Effector memory CD8-positive, alpha-beta T cell (primary cell): ENCODE data around the gene GPR27.
A peak's percentile ranks its signal among the peaks of the same experiment; 100 is the strongest.

ENCODE experiments used
- ATAC-seq: fragments of 150-1000 bp; cut with Tn5 transposase; replicated peaks from 2 replicates; pipeline ENCODE4 v1.10.0; 2021; ENCODE audit warnings: mild to moderate bottlenecking, moderate library complexity
- DNase-seq, 3 experiments: peaks; one replicate each; pipeline ENCODE4 v3.0.0; 2021
- H3K27ac Mint-ChIP-seq, 2 donors: one replicate each; pipeline ENCODE4 v1.8.0; 2022; ENCODE audit warnings: mild to moderate bottlenecking in 2 of 2, mixed read lengths in 2 of 2, moderate library complexity in 2 of 2
- H3K27me3 Mint-ChIP-seq, 2 donors: one replicate each; pipeline ENCODE4 v1.8.0; 2022; ENCODE audit warnings: mixed read lengths in 2 of 2
- H3K36me3 Mint-ChIP-seq: one replicate; pipeline ENCODE4 v1.8.0; 2022; ENCODE audit warnings: mild to moderate bottlenecking, moderate library complexity, mixed read lengths; ENCODE audit not compliant: insufficient read depth
- H3K4me1 Mint-ChIP-seq, 2 donors: one replicate each; pipeline ENCODE4 v1.8.0; 2022; ENCODE audit warnings: low read depth in 2 of 2, mixed read lengths in 2 of 2
- H3K4me3 Mint-ChIP-seq, 2 donors: one replicate each; pipeline ENCODE4 v1.8.0; 2022; ENCODE audit warnings: mild to moderate bottlenecking in 2 of 2, mixed read lengths in 2 of 2, moderate library complexity in 2 of 2
- H3K9me3 Mint-ChIP-seq, 2 donors: one replicate each; pipeline ENCODE4 v1.8.0; 2022; ENCODE audit warnings: mixed read lengths in 2 of 2

Gene GPR27

DNA sequence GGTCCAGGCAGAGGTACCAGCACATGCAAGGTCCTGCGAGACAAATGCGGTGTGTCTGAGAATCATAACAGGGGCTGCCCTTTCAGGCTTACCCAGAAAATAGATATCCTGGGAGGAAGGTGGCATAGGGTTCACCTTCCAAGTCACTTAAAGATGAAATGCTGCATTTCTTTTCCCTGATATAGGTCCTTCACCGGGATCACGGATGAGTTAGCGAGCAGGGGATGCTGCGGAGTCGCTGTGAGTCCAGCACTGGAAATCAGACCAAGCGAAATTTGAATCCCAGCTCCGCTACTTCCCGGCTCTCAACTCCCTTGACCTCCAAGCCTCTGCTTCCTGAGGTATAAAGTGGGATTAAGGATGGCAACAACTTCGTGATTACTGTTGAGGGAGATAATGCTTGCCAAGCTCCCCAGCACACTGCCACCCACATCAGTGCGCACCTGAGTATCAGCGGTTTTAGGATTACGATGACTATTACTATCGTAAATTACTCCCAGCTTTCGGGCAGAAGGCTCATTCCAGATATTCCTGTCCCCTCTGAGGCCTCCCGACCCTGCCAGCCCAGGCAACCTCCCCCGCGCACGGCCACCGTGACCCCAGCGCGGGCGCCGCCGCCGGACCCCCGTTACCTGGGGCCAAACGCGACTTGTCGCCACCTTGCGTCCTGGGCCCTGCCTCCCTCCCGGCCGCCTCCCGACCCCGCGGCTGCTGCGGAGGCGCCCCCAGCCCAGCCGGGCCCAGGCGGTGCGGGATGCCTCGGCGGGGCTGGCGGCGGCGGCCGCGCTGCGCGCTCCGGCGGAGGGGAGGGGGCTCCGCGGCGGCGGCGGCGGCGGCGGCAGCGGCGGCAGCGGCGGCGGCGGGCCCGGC is 589 bp upstream of the GPR27 start:
- H3K4me3 Mint-ChIP-seq: peak overlapping the region; percentile 66 to 75
- H3K4me1 Mint-ChIP-seq: no peaks in the 10 kb centered on the region
- no peaks in the 10 kb centered on the region for H3K36me3 Mint-ChIP-seq
- ATAC-seq (peak; percentile 31), DNase-seq (no peak)
- H3K27me3 Mint-ChIP-seq: peaks cover 48 to 63% of the 10 kb centered on the region in 2 donors
- H3K9me3 Mint-ChIP-seq: no peaks in the 10 kb centered on the region
- no peak overlapping the region for H3K27ac Mint-ChIP-seq

DNA sequence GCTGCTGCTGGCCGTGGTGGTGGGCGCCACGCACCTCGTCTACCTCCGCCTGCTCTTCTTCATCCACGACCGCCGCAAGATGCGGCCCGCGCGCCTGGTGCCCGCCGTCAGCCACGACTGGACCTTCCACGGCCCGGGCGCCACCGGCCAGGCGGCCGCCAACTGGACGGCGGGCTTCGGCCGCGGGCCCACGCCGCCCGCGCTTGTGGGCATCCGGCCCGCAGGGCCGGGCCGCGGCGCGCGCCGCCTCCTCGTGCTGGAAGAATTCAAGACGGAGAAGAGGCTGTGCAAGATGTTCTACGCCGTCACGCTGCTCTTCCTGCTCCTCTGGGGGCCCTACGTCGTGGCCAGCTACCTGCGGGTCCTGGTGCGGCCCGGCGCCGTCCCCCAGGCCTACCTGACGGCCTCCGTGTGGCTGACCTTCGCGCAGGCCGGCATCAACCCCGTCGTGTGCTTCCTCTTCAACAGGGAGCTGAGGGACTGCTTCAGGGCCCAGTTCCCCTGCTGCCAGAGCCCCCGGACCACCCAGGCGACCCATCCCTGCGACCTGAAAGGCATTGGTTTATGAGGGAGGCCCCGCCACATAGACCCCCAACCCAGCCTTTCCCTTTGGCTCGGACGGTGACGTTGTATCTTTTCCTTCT is 1.1 kb downstream of the GPR27 start:
- no peaks in the 10 kb centered on the region for H3K9me3 Mint-ChIP-seq
- H3K4me3 Mint-ChIP-seq: peak overlapping the region; percentile 79 to 83
- peaks cover 48 to 53% of the 10 kb centered on the region in 2 donors for H3K27me3 Mint-ChIP-seq
- no peaks in the 10 kb centered on the region for H3K36me3 Mint-ChIP-seq
- no peak overlapping the region for H3K27ac Mint-ChIP-seq
- no peaks in the 10 kb centered on the region for H3K4me1 Mint-ChIP-seq
- DNase-seq (no peak), ATAC-seq (no peak)

DNA sequence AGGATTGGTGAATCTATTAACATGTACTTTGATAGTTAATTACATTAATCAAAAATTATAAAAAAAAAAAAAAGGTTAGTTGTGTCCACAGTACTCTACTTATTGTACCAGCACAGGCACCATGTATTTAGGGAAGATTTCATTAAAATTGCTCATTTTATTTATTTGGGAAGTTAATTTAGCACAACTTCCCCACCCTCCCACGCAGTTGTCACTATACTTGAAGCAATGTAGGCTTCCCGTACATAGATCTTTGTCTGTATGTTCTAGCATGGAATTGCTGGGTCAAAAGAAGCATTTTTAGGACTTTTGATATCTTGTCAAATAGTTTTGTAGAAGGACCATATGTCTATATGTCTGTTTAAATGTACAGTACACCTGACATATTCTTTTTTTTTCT is 4.4 kb downstream of the GPR27 start:
- Mint-ChIP-seq H3K9me3 (no peaks in the 10 kb centered on the region), H3K27ac (no peak overlapping the region), H3K4me3 (no peak overlapping the region), H3K27me3 (peaks cover 52 to 53% of the 10 kb centered on the region in 2 donors), H3K4me1 (no peaks in the 10 kb centered on the region), H3K36me3 (no peaks in the 10 kb centered on the region)
- no peak for ATAC-seq
- no peak for DNase-seq

DNA sequence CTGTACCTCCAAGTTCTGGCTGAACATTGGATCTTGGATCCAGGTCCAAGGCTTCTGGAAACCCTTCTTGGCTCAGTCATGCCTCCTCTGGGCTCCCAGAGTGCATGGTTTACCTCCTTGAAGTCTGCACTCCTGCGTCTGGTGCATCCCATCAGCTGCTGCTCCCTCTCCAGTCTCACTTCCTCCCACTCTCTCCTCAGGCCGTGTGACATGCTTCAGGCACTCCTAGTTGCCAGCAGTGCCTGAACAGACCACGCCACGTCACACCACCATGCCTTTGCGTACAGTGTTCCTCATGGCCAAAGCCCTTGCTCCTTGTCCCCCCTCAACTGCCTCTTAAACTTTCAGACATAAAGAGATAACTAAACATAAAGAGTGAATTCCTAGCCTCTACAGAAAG is 5.7 kb downstream of the GPR27 start:
- Mint-ChIP-seq H3K27me3 (peaks cover 53 to 59% of the 10 kb centered on the region in 2 donors), H3K9me3 (no peaks in the 10 kb centered on the region), H3K36me3 (no peaks in the 10 kb centered on the region), H3K4me3 (no peak overlapping the region), H3K27ac (no peak overlapping the region), H3K4me1 (no peaks in the 10 kb centered on the region)
- no peak for DNase-seq
- no peak for ATAC-seq

DNA sequence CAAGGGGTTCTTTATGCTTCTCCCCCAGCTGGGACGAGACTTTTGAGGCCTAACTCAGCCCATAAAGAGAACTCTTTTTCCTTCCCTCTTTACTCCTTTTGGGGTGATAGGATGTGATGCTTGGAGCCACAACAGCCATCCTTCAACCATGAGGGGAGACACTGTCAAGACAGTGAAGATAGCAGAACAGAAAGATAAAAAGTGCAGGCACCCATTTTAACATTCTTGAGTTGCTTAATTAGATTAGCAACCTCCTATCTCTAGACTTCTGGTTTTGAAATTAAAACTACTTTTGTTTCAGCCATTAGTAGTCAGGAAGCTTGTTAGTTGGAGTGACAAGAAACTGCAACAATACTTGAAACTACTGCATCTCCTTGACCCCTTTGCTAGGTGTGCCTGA is 6.5 kb downstream of the GPR27 start:
- Mint-ChIP-seq H3K4me1 (no peaks in the 10 kb centered on the region), H3K27ac (no peak overlapping the region), H3K9me3 (no peaks in the 10 kb centered on the region), H3K4me3 (no peak overlapping the region), H3K27me3 (peaks cover 49 to 55% of the 10 kb centered on the region in 2 donors), H3K36me3 (no peaks in the 10 kb centered on the region)
- ATAC-seq (no peak), DNase-seq (no peak)

DNA sequence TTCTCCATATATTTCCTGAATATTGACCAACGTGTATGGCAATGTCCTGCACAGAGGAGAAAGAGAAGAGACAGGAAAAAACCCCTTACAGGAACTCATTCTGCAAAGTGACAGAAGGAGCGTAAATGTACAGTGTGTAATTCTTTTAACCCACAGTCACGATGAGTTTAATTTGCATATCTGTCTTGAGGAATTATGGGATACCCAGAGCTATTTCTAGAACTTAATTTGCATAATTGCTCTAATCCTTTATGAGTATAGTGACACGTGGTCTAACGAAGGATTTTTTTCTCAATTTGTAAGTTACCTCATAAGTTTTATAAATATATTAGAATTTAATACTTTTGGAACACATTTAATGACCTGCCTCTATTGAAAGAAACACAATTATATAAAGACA is 9.8 kb downstream of the GPR27 start:
- no peaks in the 10 kb centered on the region for H3K36me3 Mint-ChIP-seq
- H3K27ac Mint-ChIP-seq: no peak overlapping the region
- peaks cover 20 to 35% of the 10 kb centered on the region in 2 donors for H3K27me3 Mint-ChIP-seq
- DNase-seq: no peak
- ATAC-seq: no peak
- H3K9me3 Mint-ChIP-seq: no peaks in the 10 kb centered on the region
- no peak overlapping the region for H3K4me3 Mint-ChIP-seq
- H3K4me1 Mint-ChIP-seq: no peaks in the 10 kb centered on the region

DNA sequence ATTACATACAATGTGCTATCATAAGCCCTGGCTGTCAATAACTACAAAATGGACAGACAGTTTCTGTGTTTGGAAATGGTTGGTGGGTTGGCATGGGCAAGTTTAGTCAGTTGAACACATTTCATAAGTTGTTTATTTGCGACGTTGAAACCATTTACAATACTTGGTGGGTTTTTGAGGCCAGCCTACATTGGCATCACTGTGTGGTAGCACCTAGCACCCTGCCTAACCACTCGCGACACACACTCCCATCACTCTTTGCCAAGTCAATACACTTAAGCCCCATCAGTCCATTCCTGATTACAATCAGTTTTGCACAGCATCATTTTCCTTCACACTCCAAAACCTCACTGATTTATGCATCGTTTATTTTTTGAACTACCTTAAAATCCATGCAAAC is 17.5 kb downstream of the GPR27 start:
- ATAC-seq (peak; percentile 81), DNase-seq (no peak)
- Mint-ChIP-seq H3K9me3 (no peaks in the 10 kb centered on the region), H3K4me1 (no peaks in the 10 kb centered on the region), H3K27ac (no peak overlapping the region), H3K27me3 (peaks cover 20 to 44% of the 10 kb centered on the region in 2 donors), H3K4me3 (no peak overlapping the region), H3K36me3 (peaks cover 3% of the 10 kb centered on the region)

DNA sequence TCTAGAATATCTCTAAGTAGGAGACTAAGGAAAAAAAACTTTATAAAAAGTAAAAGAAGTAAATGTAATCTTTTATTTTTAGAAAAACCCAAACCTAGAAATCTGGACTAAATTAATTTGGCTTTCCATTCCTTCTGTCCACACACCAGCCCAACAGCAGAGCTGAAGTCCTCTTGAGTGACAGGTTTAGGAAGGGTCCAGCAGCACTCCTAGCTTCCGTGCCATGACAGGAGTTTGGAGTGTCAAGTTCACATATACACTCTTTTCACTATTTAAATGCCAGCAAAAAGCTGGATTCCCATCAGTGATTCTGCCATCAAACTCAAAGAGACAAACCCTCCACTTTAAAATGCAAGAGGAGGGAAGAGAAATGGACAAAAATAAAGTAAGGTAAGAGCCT is 18.2 kb downstream of the GPR27 start:
- no peak overlapping the region for H3K4me3 Mint-ChIP-seq
- peaks cover 3% of the 10 kb centered on the region for H3K36me3 Mint-ChIP-seq

DNA sequence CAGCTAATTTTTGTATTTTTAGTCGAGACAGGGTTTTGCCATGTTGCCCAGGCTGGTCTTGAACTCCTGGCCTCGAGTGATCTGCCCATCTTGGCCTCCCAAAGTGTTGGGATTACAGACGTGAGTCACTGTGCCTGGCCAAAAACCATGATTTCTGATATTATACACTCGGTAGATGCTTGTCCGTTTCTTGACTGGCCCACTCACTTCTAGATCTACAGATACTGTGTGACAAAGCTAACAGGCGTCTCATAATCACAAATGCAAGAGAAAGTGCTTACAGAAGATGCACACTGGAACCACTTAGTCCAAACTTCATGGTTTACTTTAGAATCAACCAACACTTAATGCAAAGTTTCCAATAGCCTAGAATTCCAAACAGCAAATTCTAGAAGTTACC is 22.9 kb downstream of the GPR27 start:
- peaks cover 26 to 68% of the 10 kb centered on the region in 2 donors for H3K27me3 Mint-ChIP-seq
- peaks cover 7% of the 10 kb centered on the region for H3K36me3 Mint-ChIP-seq
- H3K4me3 Mint-ChIP-seq: no peak overlapping the region
- H3K9me3 Mint-ChIP-seq: no peaks in the 10 kb centered on the region
- ATAC-seq (no peak), DNase-seq (no peak)
- H3K27ac Mint-ChIP-seq: peak overlapping the region in 1 of 2 donors; percentile 41
- peaks cover 10% of the 10 kb centered on the region in 2 donors for H3K4me1 Mint-ChIP-seq

More for the DNA sequence above, 18.2 kb downstream of the GPR27 start:
- H3K27me3 Mint-ChIP-seq: peaks cover 28 to 51% of the 10 kb centered on the region in 2 donors
- H3K4me1 Mint-ChIP-seq: no peaks in the 10 kb centered on the region
- no peaks in the 10 kb centered on the region for H3K9me3 Mint-ChIP-seq
- no peak for DNase-seq
- ATAC-seq: no peak
- no peak overlapping the region for H3K27ac Mint-ChIP-seq

DNA sequence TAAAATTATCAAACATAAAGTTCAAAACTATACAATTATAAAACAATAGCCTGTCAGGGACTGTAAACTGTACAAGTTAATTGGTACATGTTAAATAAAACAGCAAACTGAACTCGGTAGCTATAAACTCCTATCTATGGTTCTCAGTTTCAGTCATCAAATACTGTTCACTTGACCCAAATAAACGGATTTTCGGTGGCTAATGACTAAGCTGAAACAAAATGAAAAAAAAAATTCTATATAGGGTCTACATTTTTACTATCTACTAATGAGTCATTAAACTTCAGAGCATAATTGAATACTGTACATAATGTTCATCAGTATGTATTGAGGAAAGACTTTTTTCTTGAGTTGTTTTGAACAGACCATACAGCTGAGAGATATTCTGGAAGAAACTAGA is 24.7 kb downstream of the GPR27 start:
- peaks cover 42 to 72% of the 10 kb centered on the region in 2 donors for H3K27me3 Mint-ChIP-seq
- no peak for ATAC-seq
- no peak overlapping the region for H3K27ac Mint-ChIP-seq
- peaks cover 10% of the 10 kb centered on the region in 2 donors for H3K4me1 Mint-ChIP-seq
- no peak overlapping the region for H3K4me3 Mint-ChIP-seq
- peaks cover 5% of the 10 kb centered on the region for H3K36me3 Mint-ChIP-seq
- no peaks in the 10 kb centered on the region for H3K9me3 Mint-ChIP-seq
- DNase-seq: no peak

DNA sequence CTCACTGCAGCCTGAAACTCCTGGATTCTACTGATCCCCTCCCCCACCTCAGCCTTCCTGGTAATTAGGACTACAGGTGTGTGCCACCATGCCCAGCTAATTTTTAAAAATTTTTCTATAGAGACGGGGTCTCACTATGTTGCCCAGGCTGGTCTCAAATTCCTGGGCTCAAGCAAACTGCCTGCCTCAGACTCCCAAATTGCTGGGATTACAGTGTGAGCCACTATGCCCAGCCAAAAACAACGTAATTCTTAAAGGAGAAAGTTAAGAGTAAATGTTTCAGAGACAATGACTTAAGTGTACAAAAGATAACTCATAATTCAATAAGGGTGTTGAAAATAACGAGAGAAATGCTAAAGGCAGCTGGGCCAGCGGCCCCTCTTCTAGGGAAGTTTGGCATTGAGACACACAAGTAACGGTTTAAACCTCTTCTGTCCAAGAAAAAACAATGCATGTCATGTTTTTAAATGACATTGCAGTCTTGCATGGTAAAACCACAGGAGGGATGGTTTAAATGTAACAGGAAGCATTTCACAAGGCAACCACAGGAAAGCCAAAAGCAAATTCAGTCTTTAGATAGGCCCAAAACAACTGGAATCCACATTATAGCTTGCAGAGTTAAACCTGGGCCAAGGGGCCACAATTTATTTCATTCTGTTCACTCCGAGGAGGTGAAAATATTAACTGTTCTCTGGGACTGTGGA is 26.2 kb downstream of the GPR27 start:
- peaks cover 48 to 68% of the 10 kb centered on the region in 2 donors for H3K27me3 Mint-ChIP-seq
- H3K27ac Mint-ChIP-seq: no peak overlapping the region
- peak overlapping the region in 1 of 2 donors; percentile 44 for H3K4me3 Mint-ChIP-seq
- peaks cover 10 to 13% of the 10 kb centered on the region in 2 donors for H3K4me1 Mint-ChIP-seq
- H3K9me3 Mint-ChIP-seq: no peaks in the 10 kb centered on the region
- DNase-seq: no peak
- peak; percentile 58 for ATAC-seq
- peaks cover 3% of the 10 kb centered on the region for H3K36me3 Mint-ChIP-seq

DNA sequence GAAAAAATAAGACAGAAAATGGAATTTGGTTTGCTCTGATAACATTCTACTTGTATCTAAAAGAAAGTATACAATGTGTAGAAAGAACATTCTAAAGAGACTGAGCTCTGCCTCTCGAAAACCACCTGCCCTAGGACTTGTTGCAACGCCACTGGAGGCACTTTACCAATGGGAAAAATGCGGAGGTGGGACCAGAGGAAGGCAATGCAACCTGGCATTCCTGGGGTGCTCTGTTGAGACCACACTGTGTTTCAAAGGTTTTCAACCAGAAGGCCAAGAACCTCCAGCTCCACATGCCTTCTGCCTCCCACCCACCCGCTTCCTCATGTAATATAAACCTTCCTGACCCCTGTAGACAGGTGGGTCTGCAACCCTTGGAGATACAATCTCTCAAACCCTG is 26.8 kb downstream of the GPR27 start:
- DNase-seq: no peak
- peak overlapping the region in 1 of 2 donors; percentile 44 for H3K4me3 Mint-ChIP-seq
- H3K4me1 Mint-ChIP-seq: peaks cover 10 to 15% of the 10 kb centered on the region in 2 donors
- no peak for ATAC-seq
- H3K36me3 Mint-ChIP-seq: peaks cover 3% of the 10 kb centered on the region
- H3K27ac Mint-ChIP-seq: no peak overlapping the region
- peaks cover 51 to 68% of the 10 kb centered on the region in 2 donors for H3K27me3 Mint-ChIP-seq
- H3K9me3 Mint-ChIP-seq: no peaks in the 10 kb centered on the region

DNA sequence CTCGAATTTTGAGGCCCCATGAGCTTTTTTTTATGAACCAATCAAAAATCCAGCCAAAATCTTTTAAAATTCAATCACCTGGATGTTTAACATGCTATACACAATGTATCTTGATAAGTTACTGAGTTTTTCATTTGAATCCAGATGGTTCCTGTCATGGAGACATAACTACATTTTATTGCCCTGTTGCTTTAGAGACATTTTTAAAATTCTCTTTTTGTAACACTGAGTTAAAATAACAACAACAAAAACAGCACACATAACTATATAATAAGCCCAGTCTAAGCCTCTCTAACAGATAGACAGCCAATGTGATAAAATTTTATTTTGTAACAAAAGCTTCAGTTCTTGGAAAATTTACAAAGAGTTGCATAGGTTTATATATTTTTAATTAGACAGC is 29.5 kb downstream of the GPR27 start:
- Mint-ChIP-seq H3K36me3 (peaks cover 3% of the 10 kb centered on the region), H3K9me3 (no peaks in the 10 kb centered on the region), H3K4me1 (peaks cover 10 to 16% of the 10 kb centered on the region in 2 donors), H3K27ac (no peak overlapping the region), H3K4me3 (peak overlapping the region; percentile 23 to 61), H3K27me3 (peaks cover 50 to 67% of the 10 kb centered on the region in 2 donors)
- no peak for DNase-seq
- no peak for ATAC-seq
